Glutamatergic neuron (in vitro differentiated cells): Measurements from ENCODE around the gene KIAA1671. TPM values are rescaled to one million over a fixed set of nuclear protein-coding genes. Genes with fewer than 3 reads are reported as not detected.
"Not testable (repeated sequence)": the region's sequence is repeated elsewhere in the genome, so short reads cannot be mapped to it uniquely, and the experiment has no call there.

Experiments
- DNase-seq: peaks from one replicate; pipeline ENCODE4 v3.0.0; 2022
- H3K27ac Mint-ChIP-seq: one replicate; pipeline ENCODE4 v1.8.0; 2020; ENCODE audit warnings: mild to moderate bottlenecking, mixed read lengths, inconsistent platforms; ENCODE audit not compliant: unreplicated experiment
- H3K27me3 Mint-ChIP-seq: one replicate; pipeline ENCODE4 v1.8.0; 2020; ENCODE audit warnings: mild to moderate bottlenecking, moderate library complexity, mixed read lengths, inconsistent platforms; ENCODE audit not compliant: unreplicated experiment
- H3K36me3 Mint-ChIP-seq: one replicate; pipeline ENCODE4 v1.8.0; 2020; ENCODE audit warnings: mild to moderate bottlenecking, mixed read lengths, inconsistent platforms; ENCODE audit not compliant: unreplicated experiment
- H3K4me1 Mint-ChIP-seq: one replicate; pipeline ENCODE4 v1.8.0; 2020; ENCODE audit warnings: mild to moderate bottlenecking, low read depth, mixed read lengths, inconsistent platforms; ENCODE audit not compliant: unreplicated experiment
- H3K4me3 Mint-ChIP-seq: one replicate; pipeline ENCODE4 v1.8.0; 2020; ENCODE audit warnings: mild to moderate bottlenecking, mixed read lengths, inconsistent platforms; ENCODE audit not compliant: unreplicated experiment
- H3K9me3 Mint-ChIP-seq: one replicate; pipeline ENCODE4 v1.8.0; 2020; ENCODE audit warnings: mild to moderate bottlenecking, moderate library complexity, mixed read lengths, inconsistent platforms; ENCODE audit not compliant: unreplicated experiment
- total RNA-seq: library from RNA; stranded (reverse); fragmentation: NEBNext Ultra II Directional; extraction: Animal tissue kit (Norgen Biotek cat#: 25700); gene quantifications from one replicate; pipeline ENCODE4 v1.2.1, GENCODE V29; 2021; ENCODE audit not compliant: unreplicated experiment
- TF ChIP-seq, protein P1 (sequence below): fragments of 200-600 bp; sonication (generic); IDR thresholded peaks from one replicate; pipeline ENCODE4 v1.5.0; 2021; ENCODE audit not compliant: partially characterized antibody, unreplicated experiment

Gene KIAA1671
- total RNA-seq, 1 donor from 2014 or later: 15.3 TPM

DNA sequence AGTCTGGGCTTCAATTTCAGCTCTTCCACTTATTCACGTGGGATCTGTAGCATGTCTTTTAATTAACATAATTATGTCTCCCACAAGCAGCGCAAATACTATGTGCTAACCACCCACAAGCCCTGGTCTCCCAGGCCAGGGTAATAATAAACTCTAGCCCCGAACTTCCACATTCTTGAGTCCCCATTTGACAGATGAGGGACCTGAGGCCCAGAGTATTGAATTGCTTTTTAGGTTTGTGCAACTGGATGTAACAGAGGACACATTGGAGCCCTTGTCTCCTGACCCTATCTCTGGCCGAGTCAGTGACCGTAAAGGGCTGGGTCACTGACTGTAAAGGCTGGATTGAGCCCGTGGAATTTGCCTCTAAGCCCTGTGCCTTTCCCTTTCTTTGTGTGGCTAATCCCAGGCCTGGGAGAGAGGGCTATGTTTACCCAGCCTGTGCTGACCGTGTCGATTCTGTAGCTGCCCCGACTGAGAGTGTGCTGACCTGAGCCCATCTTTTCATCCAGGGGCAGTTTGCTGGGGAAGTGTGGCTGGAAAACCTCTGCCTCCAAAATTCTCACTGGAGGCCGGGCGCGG, 270.8 kb downstream of the KIAA1671 start:
- no peaks in the 10 kb centered on the region for H3K9me3 Mint-ChIP-seq
- DNase-seq: no peak
- TF ChIP-seq, protein P1, sequence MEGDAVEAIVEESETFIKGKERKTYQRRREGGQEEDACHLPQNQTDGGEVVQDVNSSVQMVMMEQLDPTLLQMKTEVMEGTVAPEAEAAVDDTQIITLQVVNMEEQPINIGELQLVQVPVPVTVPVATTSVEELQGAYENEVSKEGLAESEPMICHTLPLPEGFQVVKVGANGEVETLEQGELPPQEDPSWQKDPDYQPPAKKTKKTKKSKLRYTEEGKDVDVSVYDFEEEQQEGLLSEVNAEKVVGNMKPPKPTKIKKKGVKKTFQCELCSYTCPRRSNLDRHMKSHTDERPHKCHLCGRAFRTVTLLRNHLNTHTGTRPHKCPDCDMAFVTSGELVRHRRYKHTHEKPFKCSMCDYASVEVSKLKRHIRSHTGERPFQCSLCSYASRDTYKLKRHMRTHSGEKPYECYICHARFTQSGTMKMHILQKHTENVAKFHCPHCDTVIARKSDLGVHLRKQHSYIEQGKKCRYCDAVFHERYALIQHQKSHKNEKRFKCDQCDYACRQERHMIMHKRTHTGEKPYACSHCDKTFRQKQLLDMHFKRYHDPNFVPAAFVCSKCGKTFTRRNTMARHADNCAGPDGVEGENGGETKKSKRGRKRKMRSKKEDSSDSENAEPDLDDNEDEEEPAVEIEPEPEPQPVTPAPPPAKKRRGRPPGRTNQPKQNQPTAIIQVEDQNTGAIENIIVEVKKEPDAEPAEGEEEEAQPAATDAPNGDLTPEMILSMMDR: no peak
- no peaks in the 10 kb centered on the region for H3K36me3 Mint-ChIP-seq
- no peaks in the 10 kb centered on the region for H3K27me3 Mint-ChIP-seq
- H3K27ac Mint-ChIP-seq: no peak overlapping the region
- no peaks in the 10 kb centered on the region for H3K4me1 Mint-ChIP-seq
- no peak overlapping the region for H3K4me3 Mint-ChIP-seq

DNA sequence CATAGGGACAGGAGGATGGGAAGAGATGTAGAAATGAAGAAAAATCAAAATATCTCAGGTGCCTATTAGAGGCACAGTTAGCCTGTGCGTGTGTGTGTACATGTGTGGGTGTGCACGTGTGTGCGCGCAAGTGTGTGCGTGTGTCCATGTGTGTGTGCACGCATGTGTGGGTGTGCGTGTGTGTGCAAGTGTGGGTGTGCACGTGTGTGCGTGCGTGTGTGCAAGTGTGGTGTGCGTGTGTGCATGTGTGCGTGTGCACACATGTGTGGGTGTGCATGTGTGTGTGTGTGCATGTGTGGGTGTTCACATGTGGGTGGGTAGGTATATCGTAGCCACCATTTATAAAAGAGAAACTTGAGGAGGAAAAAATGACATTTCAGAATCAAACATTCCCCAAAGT, 276.3 kb downstream of the KIAA1671 start:
- H3K27ac Mint-ChIP-seq: no peak overlapping the region
- no peaks in the 10 kb centered on the region for H3K4me1 Mint-ChIP-seq

DNA sequence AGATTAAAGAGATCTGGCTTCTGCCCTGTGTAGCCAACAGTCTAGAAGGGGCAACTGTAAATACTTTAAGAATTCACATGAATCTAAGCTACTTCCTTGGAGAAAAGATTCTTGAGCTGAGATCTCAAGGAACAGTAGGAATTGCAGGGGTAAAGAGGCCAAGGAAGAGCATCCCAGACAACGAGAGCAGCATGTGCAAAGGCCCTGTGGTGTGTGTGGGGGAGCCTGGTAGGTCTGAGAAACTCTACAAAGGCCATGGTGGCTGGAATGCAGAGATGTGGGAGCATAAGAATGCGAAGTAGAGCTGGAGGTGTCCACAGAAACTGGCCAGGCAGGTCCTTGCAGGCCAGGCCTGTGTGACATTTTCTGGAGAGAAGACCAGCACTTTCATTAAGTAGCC, 278.2 kb downstream of the KIAA1671 start:
- H3K27me3 Mint-ChIP-seq, DNase-seq, H3K4me1 Mint-ChIP-seq, H3K9me3 Mint-ChIP-seq, H3K36me3 Mint-ChIP-seq, H3K27ac Mint-ChIP-seq, H3K4me3 Mint-ChIP-seq: not testable (repeated sequence)

More for the DNA sequence above, 276.3 kb downstream of the KIAA1671 start:
- H3K4me3 Mint-ChIP-seq: no peak overlapping the region
- DNase-seq: no peak
- TF ChIP-seq, protein P1: no peak
- peaks cover 7% of the 10 kb centered on the region for H3K27me3 Mint-ChIP-seq
- no peaks in the 10 kb centered on the region for H3K36me3 Mint-ChIP-seq
- H3K9me3 Mint-ChIP-seq: no peaks in the 10 kb centered on the region

DNA sequence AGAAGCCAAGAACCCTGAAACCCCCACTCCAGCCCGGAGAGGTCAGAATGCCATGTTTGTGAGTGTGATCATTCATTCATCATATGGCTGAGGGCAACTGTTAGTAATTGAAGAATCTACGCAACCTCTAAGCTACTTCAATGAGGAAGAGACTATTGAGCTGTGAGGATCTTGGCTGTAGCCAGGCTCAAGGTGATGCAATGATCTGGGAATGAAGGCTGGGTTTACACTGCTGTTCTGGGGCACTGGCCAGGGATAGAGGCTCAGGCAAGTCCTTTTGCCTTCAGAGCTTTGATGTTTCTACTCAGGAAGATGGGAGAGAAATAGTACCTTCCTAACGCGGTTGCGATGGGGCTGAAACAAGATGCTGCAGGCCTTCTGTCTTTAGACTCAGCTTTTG, 279.8 kb downstream of the KIAA1671 start:
- TF ChIP-seq, protein P1: no peak
- H3K27me3 Mint-ChIP-seq: peaks cover 7% of the 10 kb centered on the region
- no peaks in the 10 kb centered on the region for H3K36me3 Mint-ChIP-seq
- no peak overlapping the region for H3K4me3 Mint-ChIP-seq
- no peak overlapping the region for H3K27ac Mint-ChIP-seq
- H3K4me1 Mint-ChIP-seq: no peaks in the 10 kb centered on the region
- no peak for DNase-seq
- H3K9me3 Mint-ChIP-seq: no peaks in the 10 kb centered on the region

DNA sequence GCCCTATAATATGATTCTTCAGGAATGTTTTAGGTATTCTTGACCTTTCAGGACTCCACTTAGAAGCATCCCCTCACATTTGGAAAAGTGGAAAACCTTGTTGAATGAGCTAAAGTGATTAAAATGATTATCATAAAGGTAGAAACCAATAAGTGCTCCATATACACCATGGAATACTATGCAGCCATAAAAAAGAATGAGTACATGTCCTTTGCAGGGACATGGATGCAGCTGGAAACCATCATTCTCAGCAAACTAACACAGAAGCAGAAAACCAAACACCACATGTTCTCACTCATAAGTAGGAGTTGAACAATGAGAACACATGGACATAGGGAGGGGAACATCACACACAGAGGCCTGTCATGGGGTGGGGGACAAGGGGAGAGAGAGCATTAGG, 281.2 kb downstream of the KIAA1671 start:
- H3K27ac Mint-ChIP-seq, H3K4me3 Mint-ChIP-seq, H3K9me3 Mint-ChIP-seq, H3K36me3 Mint-ChIP-seq, H3K4me1 Mint-ChIP-seq, H3K27me3 Mint-ChIP-seq, DNase-seq: not testable (repeated sequence)

DNA sequence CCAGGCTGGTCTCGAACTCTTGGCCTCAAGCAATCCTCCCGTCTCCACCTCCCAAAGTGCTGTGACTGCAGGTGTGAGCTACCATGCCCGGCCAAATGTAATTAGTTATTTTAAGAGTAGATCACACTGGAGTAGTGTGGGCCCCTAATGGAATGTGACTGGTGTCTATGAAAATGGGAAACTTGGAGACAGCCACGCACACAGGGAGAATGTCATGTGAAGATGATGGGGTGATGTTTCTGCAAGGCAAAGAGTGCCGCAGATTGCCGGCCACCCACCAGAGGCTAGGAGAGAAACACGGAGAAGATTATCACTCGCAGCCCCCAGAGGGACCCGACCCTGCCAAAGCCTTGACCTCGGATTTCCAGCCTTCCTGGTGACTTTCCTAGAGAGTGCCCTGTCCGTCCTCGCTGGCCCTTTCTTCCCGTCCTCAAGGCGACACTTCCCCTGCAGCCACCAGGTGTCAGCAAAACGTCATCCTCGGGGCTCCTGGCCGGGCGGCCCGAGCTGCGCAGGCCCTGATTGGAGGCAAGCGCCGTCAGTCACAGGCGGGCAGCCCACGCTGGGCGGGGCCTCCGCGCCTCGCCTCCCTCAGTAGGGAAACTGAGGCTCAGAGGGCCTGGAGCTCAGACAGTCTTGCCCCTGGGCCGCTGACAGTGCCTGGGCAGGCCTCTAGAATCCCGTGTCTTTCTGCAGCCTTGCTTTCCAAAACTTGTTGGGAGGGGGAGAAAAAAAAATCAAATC, 283.2 kb downstream of the KIAA1671 start:
- Mint-ChIP-seq H3K9me3 (no peaks in the 10 kb centered on the region), H3K36me3 (no peaks in the 10 kb centered on the region), H3K27me3 (peaks cover 4% of the 10 kb centered on the region), H3K4me3 (peak overlapping the region; percentile 46), H3K4me1 (no peaks in the 10 kb centered on the region), H3K27ac (no peak overlapping the region)
- peak; percentile 93 for DNase-seq
- TF ChIP-seq, protein P1: peak; percentile 73
